Measurements from ENCODE around the gene ABI3. TPM values are rescaled to one million over a fixed set of nuclear protein-coding genes. Genes with fewer than 3 reads are reported as not detected.

Gene ABI3
- 10 to 100 TPM in 1 of 2 donors, 1 to 10 TPM in 1; 6.9 to 20.0 TPM for total RNA-seq
- 10 to 100 TPM; 16.2 to 19.2 TPM for polyA plus RNA-seq
- long read RNA-seq, donor 1, transcript ABI3-201 (8 exons, 2,109 nt) = major isoform, 5 of 5 reads
- long read RNA-seq, donor 1, partial matches to known transcripts = 0 of 5 reads
- long read RNA-seq, donor 1, other reads (novel, unspliced or antisense) = 0 of 5 reads
- long read RNA-seq, donor 2, partial matches to known transcripts = 0 of 1 reads
- long read RNA-seq, donor 2, other reads (novel, unspliced or antisense) = 0 of 1 reads
- long read RNA-seq, donor 3 = 0 reads
- long read RNA-seq, donor 4, partial matches to known transcripts = 0 of 1 reads
- long read RNA-seq, donor 4, other reads (novel, unspliced or antisense) = 0 of 1 reads
- long read RNA-seq, donor 5, partial matches to known transcripts = 0 of 4 reads
- long read RNA-seq, donor 5, other reads (novel, unspliced or antisense) = 0 of 4 reads

- no peak for TF ChIP-seq CTCF (IDR thresholded peaks at IDR 0.05; ENCODE audit: control extremely low read depth, extremely low read depth)
- Histone ChIP-seq H3K4me1 (ENCODE audit: control insufficient read depth in 5 of 5, insufficient read depth in 5 of 5, low read length in 5 of 5) (peaks cover 0 to 14% (median 11%) of the 10 kb centered on the region in 5 donors), H3K9ac (ENCODE audit: insufficient read depth in 1 of 2, low read length in 2 of 2) (peak within 1 kb of the TSS; percentile 37 to 54), H3K27ac (ENCODE audit: low read depth in 1 of 2, low read length in 1 of 2) (peak within 1 kb of the TSS; percentile 71 to 89), H3K4me3 (peak within 1 kb of the TSS; percentile 43), H3K36me3 (ENCODE audit: control insufficient read depth in 4 of 4, insufficient read depth in 4 of 4, low read length in 4 of 4) (no peaks in the 10 kb centered on the region), H3K9me3 (ENCODE audit: control insufficient read depth in 4 of 4, insufficient read depth in 3 of 4, low read length in 3 of 4) (no peaks in the 10 kb centered on the region), H3K27me3 (ENCODE audit: control insufficient read depth in 3 of 3, insufficient read depth in 3 of 3, low read length in 2 of 3) (peaks cover 0 to 4% (median 0%) of the 10 kb centered on the region in 3 donors)
- WGBS, 2 donors = 23 to 29% methylated on average over 22 of the region's 22 CpGs
- DNase-seq (peak; percentile 74 to 87 (median 82)), ATAC-seq (ENCODE audit: insufficient read depth, low FRiP score) (peak; percentile 66)
Measured at GRCh38 chr17:49210158-49211029, at the start of gene ABI3, which contains the start of gene GNGT2. Gene ABI3, plus strand, starts transcription at chr17:49210707. Its CDS starts 18 bp downstream, at chr17:49210725. Gene GNGT2, minus strand, starts transcription at chr17:49210574. Its CDS starts 3,152 bp downstream, at chr17:49207422.

- Histone ChIP-seq H3K4me3 (no peak overlapping the region), H3K9ac (ENCODE audit: insufficient read depth in 1 of 2, low read length in 2 of 2) (no peak overlapping the region), H3K27ac (ENCODE audit: low read depth in 1 of 2, low read length in 1 of 2) (no peak overlapping the region), H3K36me3 (ENCODE audit: control insufficient read depth in 4 of 4, insufficient read depth in 4 of 4, low read length in 4 of 4) (no peaks in the 10 kb centered on the region), H3K27me3 (ENCODE audit: control insufficient read depth in 3 of 3, insufficient read depth in 3 of 3, low read length in 2 of 3) (peaks cover 0 to 35% (median 7%) of the 10 kb centered on the region in 3 donors), H3K4me1 (ENCODE audit: control insufficient read depth in 5 of 5, insufficient read depth in 5 of 5, low read length in 5 of 5) (no peaks in the 10 kb centered on the region), H3K9me3 (ENCODE audit: control insufficient read depth in 4 of 4, insufficient read depth in 3 of 4, low read length in 3 of 4) (no peaks in the 10 kb centered on the region)
- no peak for ATAC-seq (ENCODE audit: insufficient read depth, low FRiP score)
- 62 to 73% methylated on average over 4 of the region's 4 CpGs for WGBS, 2 donors
- TF ChIP-seq CTCF (IDR thresholded peaks at IDR 0.05; ENCODE audit: control extremely low read depth, extremely low read depth) = no peak
- no peak for DNase-seq
Measured at GRCh38 chr17:49162866-49163265, 47.6 kb upstream of the ABI3 start.

- no peak overlapping the region for H3K4me3 ChIP-seq
- H3K9me3 ChIP-seq (ENCODE audit: control insufficient read depth in 4 of 4, insufficient read depth in 3 of 4, low read length in 3 of 4) = peaks cover 0 to under 1% (median 0%) of the 10 kb centered on the region in 4 donors
- no peak for DNase-seq
- ATAC-seq (ENCODE audit: insufficient read depth, low FRiP score) = no peak
- WGBS, 2 donors = 88 to 89% methylated on average over 2 of the region's 2 CpGs
- H3K4me1 ChIP-seq (ENCODE audit: control insufficient read depth in 5 of 5, insufficient read depth in 5 of 5, low read length in 5 of 5) = no peaks in the 10 kb centered on the region
- peaks cover 0 to 29% (median 6%) of the 10 kb centered on the region in 3 donors for H3K27me3 ChIP-seq (ENCODE audit: control insufficient read depth in 3 of 3, insufficient read depth in 3 of 3, low read length in 2 of 3)
- H3K36me3 ChIP-seq (ENCODE audit: control insufficient read depth in 4 of 4, insufficient read depth in 4 of 4, low read length in 4 of 4) = no peaks in the 10 kb centered on the region
- no peak overlapping the region for H3K27ac ChIP-seq (ENCODE audit: low read depth in 1 of 2, low read length in 1 of 2)
- H3K9ac ChIP-seq (ENCODE audit: insufficient read depth in 1 of 2, low read length in 2 of 2) = no peak overlapping the region
- no peak for TF ChIP-seq CTCF (IDR thresholded peaks at IDR 0.05; ENCODE audit: control extremely low read depth, extremely low read depth)
Measured at GRCh38 chr17:49165143-49165542, 45.4 kb upstream of the ABI3 start.
